Breast epithelium (tissue), 4 donors: ENCODE measurements around the gene IGF2. TPM values are rescaled to one million over a fixed set of nuclear protein-coding genes. Genes with fewer than 3 reads are reported as not detected.

Experiments used
- DNase-seq, 2 donors: peaks; one replicate each; pipeline ENCODE4 v3.0.0-alpha.2; 2019; ENCODE audit warnings: low spot score in 2 of 2
- H3K27ac ChIP-seq, 2 donors: fragments of 200-600 bp; sonication (generic) in 1 of 2; one replicate each; pipeline ENCODE4 v1.5.1; 2016 to 2019; ENCODE audit warnings: mild to moderate bottlenecking in 1 of 2
- H3K27me3 ChIP-seq, 2 donors: fragments of 200-600 bp; sonication (generic) in 1 of 2; one replicate each; pipeline versions ENCODE4 v1.5.1 to v1.6.0; 2017 to 2019; ENCODE audit warnings: control low read depth in 1 of 2, mild to moderate bottlenecking in 1 of 2
- H3K36me3 ChIP-seq: fragments of 200-600 bp; one replicate; pipeline ENCODE4 v1.5.1; 2019
- H3K4me1 ChIP-seq, 2 donors: fragments of 200-600 bp; sonication (generic); one replicate each; pipeline ENCODE4 v1.5.1; 2016 to 2019; ENCODE audit warnings: control low read depth in 1 of 2
- H3K4me3 ChIP-seq, 3 donors: fragments of 200-600 bp; sonication (generic); 1 replicate in 2 of 3; 2 replicates in 1 of 3; pipeline ENCODE4 v1.5.1; 2016 to 2019; ENCODE audit warnings: mild to moderate bottlenecking in 3 of 3, moderate library complexity in 2 of 3
- H3K9me3 ChIP-seq, 2 donors: fragments of 200-600 bp; sonication (generic) in 1 of 2; one replicate each; pipeline ENCODE4 v1.5.1; 2016 to 2019; ENCODE audit warnings: control low read depth in 1 of 2
- POLR2A ChIP-seq: fragments of 450-650 bp; IDR thresholded peaks from one replicate; pipeline ENCODE4 v1.6.1; 2016; ENCODE audit warnings: antibody characterized with exemption, mild to moderate bottlenecking, moderate library complexity
- POLR2AphosphoS5 ChIP-seq, 3 donors: sonication (generic); formaldehyde crosslinking; IDR thresholded peaks; one replicate each; pipeline ENCODE4 v1.6.1; 2017; ENCODE audit warnings: antibody characterized with exemption in 3 of 3
- intact Hi-C: fragments of 100-400 bp; cut with DNase I; formaldehyde crosslinking; loops from one replicate; pipeline ENCODE4 v1.15.1; 2023; ENCODE audit warnings: low total_unique reads
- total RNA-seq, 3 donors: library from RNA; depleted of rRNA; stranded (reverse); fragments of >200 nt; gene quantifications; one replicate each; pipeline ENCODE4 v1.1.0, GENCODE V29; 2016
- TF ChIP-seq, protein P1 (sequence below), 3 donors: fragments of 450-650 bp; IDR thresholded peaks; one replicate each; pipeline ENCODE4 v1.5.1; 2016 to 2017; ENCODE audit warnings: antibody characterized with exemption in 3 of 3, mild to moderate bottlenecking in 3 of 3, moderate library complexity in 3 of 3

The IGF2 gene
- total RNA-seq, 3 donors from 2014 or later: 13.6 to 65.7 (median 65.2) TPM

DNA sequence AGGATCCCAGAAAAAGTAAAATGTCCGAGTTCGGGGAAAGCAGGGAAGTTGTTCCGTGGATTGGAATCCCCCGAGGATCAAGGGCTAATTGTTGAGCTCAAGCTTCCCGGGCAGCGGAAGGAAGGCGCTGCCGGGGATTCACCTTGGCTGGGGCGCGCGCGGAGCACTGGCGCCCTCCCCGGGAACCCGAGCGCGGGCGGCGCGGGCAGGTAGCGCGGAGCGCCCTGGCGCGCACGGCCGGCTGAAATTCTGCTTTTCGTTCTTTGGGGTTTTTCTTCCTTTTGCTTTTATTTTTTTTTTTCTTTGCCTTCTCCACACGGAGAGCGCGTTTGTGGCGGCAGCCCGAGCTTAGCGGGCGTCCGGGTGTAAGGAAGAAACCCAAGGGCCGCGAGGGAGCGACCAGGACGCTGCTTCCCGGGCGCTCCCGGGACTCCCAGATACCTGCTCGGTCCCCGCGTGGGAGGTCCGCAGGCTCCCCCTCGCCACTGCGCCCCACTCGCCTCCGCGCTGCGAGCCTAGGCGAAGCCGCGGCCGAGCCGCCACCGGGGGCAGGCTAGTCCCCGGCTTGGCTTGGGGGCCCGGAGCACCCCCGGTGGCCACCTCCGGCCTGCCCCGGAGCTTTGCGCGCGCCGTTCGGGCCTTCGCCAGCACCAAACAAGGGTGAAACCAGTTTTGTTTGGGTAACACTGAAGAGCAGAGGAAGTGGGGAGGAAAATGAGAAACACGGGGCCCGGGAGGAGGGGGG lies 4.8 kb upstream of the IGF2 start:
- DNase-seq: no peak
- Histone ChIP-seq H3K9me3 (no peaks in the 10 kb centered on the region), H3K36me3 (no peaks in the 10 kb centered on the region), H3K27me3 (peaks cover 23 to 97% of the 10 kb centered on the region in 2 donors), H3K4me1 (peaks cover 0 to 11% of the 10 kb centered on the region in 2 donors), H3K27ac (no peak overlapping the region), H3K4me3 (peak overlapping the region in 2 of 3 donors; percentile 4 to 48)
- TF ChIP-seq POLR2AphosphoS5 (IDR thresholded peaks at IDR 0.05) (no peak), POLR2A (no peak)
- TF ChIP-seq, protein P1, sequence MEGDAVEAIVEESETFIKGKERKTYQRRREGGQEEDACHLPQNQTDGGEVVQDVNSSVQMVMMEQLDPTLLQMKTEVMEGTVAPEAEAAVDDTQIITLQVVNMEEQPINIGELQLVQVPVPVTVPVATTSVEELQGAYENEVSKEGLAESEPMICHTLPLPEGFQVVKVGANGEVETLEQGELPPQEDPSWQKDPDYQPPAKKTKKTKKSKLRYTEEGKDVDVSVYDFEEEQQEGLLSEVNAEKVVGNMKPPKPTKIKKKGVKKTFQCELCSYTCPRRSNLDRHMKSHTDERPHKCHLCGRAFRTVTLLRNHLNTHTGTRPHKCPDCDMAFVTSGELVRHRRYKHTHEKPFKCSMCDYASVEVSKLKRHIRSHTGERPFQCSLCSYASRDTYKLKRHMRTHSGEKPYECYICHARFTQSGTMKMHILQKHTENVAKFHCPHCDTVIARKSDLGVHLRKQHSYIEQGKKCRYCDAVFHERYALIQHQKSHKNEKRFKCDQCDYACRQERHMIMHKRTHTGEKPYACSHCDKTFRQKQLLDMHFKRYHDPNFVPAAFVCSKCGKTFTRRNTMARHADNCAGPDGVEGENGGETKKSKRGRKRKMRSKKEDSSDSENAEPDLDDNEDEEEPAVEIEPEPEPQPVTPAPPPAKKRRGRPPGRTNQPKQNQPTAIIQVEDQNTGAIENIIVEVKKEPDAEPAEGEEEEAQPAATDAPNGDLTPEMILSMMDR (IDR thresholded peaks at IDR 0.05): no peak
- intact Hi-C loops: no loop called here

DNA sequence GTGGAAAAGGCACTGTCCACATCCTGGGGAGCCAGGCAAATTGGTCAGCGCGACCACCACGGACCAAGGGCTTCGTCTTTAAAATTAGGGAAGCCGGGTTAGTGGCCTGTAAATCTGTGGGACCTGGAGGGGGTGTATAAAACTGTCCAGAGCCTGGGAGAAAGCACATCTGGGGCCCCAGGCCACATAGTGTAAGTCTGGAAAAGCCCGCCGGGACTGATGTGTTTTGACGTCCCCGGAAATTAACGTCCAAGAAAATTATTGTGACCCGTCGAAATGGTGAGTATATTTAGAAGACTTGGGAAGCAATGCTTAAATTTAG lies 4.2 kb upstream of the IGF2 start:
- no peak for TF ChIP-seq POLR2A
- no peak for TF ChIP-seq POLR2AphosphoS5 (IDR thresholded peaks at IDR 0.05)
- TF ChIP-seq, protein P1 (IDR thresholded peaks at IDR 0.05): no peak
- intact Hi-C loops: no loop called here

GRCh38 chr11:2142762-2143202 lies 3.6 kb upstream of the IGF2 start:
- H3K27me3 ChIP-seq: peaks cover 24 to 93% of the 10 kb centered on the region in 2 donors
- no peaks in the 10 kb centered on the region for H3K36me3 ChIP-seq
- no peak overlapping the region for H3K4me3 ChIP-seq
- no peaks in the 10 kb centered on the region for H3K9me3 ChIP-seq
- peaks cover 2 to 12% of the 10 kb centered on the region in 2 donors for H3K4me1 ChIP-seq
- no peak for DNase-seq
- intact Hi-C loops: no loop called here
- TF ChIP-seq, protein P1 (IDR thresholded peaks at IDR 0.05): no peak
- TF ChIP-seq POLR2AphosphoS5 (IDR thresholded peaks at IDR 0.05) (no peak), POLR2A (no peak)
- H3K27ac ChIP-seq: no peak overlapping the region

More for the DNA sequence above, 4.2 kb upstream of the IGF2 start:
- Histone ChIP-seq H3K9me3 (no peaks in the 10 kb centered on the region), H3K4me3 (no peak overlapping the region), H3K27me3 (peaks cover 23 to 97% of the 10 kb centered on the region in 2 donors), H3K4me1 (peaks cover 0 to 11% of the 10 kb centered on the region in 2 donors), H3K36me3 (no peaks in the 10 kb centered on the region), H3K27ac (no peak overlapping the region)
- no peak for DNase-seq

GRCh38 chr11:2142300-2142759 lies 3.1 kb upstream of the IGF2 start:
- intact Hi-C loops: no loop called here

More at GRCh38 chr11:2142300-2142759, 3.1 kb upstream of the IGF2 start:
- Histone ChIP-seq H3K9me3 (no peaks in the 10 kb centered on the region), H3K27ac (no peak overlapping the region), H3K36me3 (no peaks in the 10 kb centered on the region), H3K4me1 (peaks cover 6 to 17% of the 10 kb centered on the region in 2 donors), H3K27me3 (peaks cover 26 to 93% of the 10 kb centered on the region in 2 donors), H3K4me3 (no peak overlapping the region)
- TF ChIP-seq POLR2A: no peak
- no peak for TF ChIP-seq POLR2AphosphoS5 (IDR thresholded peaks at IDR 0.05)
- TF ChIP-seq, protein P1 (IDR thresholded peaks at IDR 0.05): no peak
- DNase-seq: no peak
